Left hindlimb (tissue), 1 donor: ENCODE data around the gene NHS.
A peak's percentile ranks its signal among the peaks of the same experiment; 100 is the strongest.

Experiments
- DNase-seq: peaks from one replicate; pipeline ENCODE4 v3.0.0-alpha.2; 2018

The NHS gene

DNA sequence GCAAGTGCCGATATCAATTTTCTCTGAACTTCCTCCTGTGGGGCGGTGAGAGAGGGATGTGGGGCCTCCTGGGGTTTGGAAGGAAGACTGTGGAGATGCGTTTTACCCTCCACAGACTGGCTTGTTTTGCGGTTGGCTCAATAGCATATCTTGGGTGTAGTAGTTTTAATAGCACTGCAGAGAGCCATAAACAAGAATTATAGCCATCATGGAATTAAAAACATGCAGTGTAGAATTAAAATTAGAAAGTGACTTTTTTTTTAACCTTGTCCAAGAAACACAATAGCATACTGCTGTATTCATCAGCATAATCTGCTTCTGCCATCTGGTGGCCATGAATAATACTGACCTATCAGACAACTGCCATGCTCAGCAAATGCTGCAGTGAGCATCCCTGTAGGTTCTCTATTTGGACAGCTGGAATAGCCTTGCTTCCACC is 315.0 kb downstream of the NHS start:
- peak; percentile 29 for DNase-seq

GRCh38 chrX:17692709-17693346 is 317.8 kb downstream of the NHS start:
- no peak for DNase-seq

DNA sequence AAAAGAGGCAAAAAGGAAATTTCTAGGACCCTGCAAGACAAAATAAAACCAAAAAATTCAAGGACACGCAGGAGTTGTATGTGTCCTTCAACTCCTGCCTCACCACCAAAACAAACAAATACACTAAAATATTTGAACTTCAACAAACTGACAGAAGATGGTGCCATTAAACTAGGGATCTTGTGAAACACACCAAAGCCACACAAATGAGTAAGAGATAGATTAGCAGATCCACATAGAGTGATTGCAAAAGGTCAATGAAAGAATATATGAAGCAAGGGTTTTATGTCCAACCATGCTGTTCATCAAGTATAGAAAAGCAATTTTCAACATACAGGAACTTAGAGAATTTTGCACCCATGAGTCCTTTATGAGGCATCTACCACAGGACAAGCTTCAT is 322.2 kb downstream of the NHS start:
- no peak for DNase-seq

DNA sequence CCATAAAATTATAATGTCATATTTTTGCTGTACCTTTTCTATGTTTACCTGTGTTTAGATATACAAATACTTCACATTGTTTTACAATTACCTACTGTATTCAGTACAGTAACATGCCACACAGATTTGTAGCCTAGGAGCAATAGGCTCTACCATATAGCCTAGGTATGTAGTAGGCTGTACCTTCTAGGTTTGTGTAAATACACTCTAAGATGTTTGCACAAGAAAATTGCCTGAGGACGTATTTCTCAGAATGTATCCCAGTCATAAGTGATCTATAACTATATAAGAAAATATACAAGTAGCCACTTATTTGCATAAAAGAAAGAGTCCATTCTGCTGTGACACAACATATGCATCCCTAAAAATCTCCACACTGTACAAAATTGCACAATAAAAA is 326.0 kb downstream of the NHS start:
- DNase-seq = no peak

DNA sequence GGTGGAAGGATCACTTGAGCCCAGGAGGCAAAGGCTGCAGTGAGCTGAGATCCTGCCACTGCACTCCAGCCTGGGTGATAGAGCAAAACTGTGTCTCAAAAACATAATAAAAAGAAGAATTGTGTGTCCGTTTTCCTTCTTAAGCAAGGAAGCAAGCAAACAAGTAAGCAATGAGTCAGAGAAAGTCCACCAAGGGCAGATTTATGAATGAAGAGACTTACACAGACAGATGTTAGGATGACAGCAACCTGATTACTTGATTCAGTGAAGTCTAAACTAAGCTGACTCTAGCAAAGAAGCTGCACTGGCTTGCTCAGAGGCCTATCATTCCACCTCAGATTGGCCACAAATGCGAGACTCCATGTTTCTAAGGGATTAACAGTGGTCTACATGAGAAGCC is 328.2 kb downstream of the NHS start:
- no peak for DNase-seq

DNA sequence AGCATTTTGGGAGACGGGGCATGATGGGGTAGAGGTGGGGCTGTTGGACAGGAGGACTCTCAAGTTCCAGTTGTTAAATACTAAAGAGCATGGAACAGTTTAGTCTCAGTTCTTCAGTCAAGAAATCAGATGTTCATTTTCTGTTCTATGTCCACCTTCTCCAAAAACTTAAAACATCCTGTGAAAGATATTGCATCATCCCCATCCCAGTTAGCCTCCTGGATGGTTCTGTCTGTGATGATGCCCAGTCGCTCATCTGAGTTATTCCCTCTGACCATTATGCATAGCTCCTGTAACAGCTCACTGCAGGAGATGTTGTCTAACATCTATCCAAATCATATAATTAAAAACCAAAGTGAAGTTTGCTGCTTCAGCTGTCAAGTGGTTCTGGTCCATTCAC is 330.2 kb downstream of the NHS start:
- no peak for DNase-seq

- DNase-seq = no peak
Measured at GRCh38 chrX:17706676-17707075, 331.7 kb downstream of the NHS start.

DNA sequence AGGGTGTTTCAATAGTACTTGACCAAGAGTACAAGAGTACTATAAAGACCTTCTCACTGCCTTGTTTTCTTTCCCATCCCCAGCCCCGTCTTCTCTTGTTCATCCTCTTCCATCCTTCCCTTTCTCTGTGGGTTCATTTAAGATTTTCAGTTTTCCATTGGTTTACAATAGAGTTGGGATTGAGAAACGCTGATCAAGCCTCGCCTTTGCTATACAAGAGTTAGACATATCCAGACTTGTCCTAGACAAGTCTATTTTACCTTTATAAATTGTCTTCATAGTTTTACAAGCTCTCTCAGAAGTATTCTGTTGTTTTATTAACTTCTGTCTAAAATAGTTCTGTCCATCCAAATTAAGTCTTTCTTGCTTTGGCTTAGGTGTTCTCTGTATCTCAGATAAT is 332.7 kb downstream of the NHS start:
- no peak for DNase-seq

- DNase-seq = no peak
Measured at GRCh38 chrX:17710871-17711301, 335.9 kb downstream of the NHS start.

- no peak for DNase-seq
Measured at GRCh38 chrX:17713288-17713687, 338.3 kb downstream of the NHS start.

DNA sequence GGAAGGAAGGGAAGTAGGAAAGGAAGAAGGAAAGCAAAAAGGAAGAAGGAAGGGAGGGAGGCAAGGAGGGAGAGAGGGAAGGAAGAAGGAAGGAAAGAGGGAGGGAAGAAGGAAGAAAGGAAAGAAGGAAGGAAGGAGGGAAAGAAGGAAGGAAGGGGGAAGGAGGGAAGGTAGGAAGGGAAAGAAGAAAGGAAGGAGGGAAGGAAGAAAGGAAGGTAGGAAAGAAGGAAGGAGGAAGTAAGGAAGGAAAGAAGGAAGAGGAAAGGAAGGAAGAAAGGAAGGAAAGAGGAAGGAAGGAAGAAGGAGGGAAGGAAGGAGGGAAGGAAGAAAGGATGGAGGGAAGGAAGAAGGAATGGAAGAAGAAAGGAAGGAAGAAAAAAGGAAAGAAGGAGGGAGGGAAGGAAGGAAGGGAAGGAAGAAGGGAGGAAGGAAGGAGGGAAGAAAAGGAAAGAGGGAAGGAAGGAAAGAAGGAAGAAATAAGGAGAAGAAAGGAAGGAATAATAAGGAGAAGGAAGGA is 343.7 kb downstream of the NHS start:
- DNase-seq = no peak

- no peak for DNase-seq
Measured at GRCh38 chrX:17719711-17720110, 344.7 kb downstream of the NHS start.

DNA sequence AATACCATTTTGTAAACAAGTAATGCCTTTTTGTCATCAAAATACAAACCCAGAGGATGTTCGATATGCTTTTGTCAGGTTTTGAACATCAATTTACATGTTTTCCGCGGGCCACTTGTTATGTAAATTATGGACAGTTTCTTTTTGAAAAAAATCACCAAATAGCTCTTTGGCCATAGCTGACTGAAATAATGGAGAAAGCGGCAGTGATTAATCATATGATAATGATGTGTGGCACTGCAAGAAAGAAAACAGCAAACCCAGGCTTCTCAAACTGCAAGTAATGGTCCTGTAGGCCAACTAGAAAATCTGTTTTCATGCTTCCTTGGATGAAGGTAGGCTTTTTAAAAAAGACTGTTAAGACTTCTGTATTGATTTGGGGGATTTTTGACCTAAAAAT is 346.7 kb downstream of the NHS start:
- DNase-seq = no peak

GRCh38 chrX:17725181-17725580 is 350.2 kb downstream of the NHS start:
- no peak for DNase-seq

- DNase-seq = no peak
Measured at GRCh38 chrX:17732138-17732783, 357.3 kb downstream of the NHS start.

- DNase-seq = no peak
Measured at GRCh38 chrX:17735406-17735805, 360.4 kb downstream of the NHS start.

DNA sequence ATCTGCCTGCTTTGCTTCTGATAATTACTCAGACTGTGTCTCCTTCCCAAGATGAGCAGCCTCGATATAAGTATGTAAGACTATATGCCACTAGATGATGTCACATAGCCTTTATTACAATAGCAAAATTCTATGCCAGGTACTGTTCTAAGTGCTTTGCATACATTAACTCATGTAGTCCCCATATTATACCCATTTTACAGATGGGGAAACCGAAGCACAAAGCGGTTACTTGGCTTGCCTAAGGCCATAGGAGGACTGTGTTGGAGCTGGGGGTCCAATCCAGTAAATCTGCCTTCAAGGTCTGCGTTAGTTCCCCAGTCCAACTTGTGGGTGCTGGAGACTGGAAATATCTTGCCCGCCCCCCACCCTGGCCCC is 361.5 kb downstream of the NHS start:
- DNase-seq = no peak

GRCh38 chrX:17736856-17737709 is 362.1 kb downstream of the NHS start, which contains the start of gene SCML1:
SCML1 (plus strand) TSS chrX:17737493; CDS start chrX:17744187, 6,694 bp downstream.
- peak; percentile 98 for DNase-seq

GRCh38 chrX:17737710-17737985 is 362.6 kb downstream of the NHS start:
- peak; percentile 51 for DNase-seq

DNA sequence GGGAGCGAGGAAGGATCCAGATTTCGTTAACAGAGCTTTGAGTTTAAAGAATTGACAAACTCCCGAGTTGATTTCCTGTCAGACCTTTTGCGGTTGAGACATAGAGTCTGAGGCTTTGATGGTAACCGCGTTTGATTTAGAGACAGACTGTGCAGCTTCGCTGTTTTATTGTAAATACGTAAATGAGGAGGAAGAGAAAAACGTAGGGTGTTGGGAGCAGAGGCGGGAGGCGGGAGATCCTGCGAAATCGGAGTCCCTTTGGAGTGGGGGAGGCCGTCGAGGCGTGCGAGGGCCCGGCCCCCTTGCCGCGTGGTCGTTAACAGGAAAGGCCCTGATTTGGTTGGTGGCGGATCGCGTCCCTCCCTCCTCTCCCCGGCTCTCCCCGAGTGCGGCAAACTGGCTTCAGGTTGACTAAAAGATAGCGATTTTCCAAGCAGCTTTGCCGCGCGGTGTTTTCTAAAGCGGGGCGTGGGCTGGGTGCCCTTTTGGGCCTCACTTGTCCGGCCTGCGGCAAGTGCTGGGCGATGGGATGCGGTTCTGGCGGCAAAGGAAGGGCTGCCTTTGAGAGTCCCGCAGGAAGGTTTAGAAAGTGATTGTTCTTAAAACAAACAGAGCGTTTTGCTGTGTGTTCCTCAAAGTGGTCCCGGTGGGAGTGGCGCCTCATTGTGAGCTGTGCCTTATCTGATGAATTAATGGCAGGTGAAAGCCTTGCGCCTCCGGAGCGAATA is 363.1 kb downstream of the NHS start:
- peak; percentile 56 for DNase-seq

DNA sequence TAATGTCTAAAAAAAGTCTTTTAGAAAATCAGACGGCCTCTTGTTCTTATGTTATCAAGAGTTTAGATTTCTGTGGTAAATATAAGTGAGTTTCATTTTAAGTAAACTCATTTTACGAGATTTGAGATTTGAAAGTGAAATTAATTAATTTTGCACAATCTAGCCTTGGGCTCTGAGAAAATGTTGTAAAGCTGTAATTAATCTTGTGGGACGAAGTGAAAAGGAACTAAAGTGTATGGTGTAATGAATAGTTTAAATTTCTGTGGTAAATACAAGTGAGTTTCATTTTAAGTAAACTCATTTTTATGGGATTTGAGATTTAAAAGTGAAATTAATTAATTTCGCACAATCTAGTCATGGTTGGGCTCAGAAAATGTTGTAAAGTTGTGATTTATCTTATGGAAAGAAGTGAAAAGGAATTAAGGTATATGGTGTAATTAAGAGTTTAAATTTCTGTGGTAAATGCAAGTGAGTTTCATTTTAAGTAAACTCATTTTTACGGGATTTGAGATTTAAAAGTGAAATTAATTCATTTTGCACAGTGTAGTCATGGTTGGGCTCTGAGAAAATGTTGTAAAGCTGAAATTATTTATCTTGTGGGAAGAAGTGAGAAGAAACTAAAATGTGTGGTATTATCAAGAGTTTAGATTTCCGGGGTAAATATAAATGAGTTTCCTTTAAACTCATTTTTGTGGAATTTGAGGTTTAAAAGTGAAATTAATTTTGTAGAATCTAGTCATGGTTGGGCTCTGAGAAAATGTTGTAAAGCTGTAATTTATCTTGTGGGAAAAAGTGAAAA is 363.9 kb downstream of the NHS start:
- no peak for DNase-seq
